ENCODE data around the gene CES4A.
A peak's percentile ranks its signal among the peaks of the same experiment; 100 is the strongest.
"Not testable (repeated sequence)": the region's sequence is repeated elsewhere in the genome, so short reads cannot be mapped to it uniquely, and the experiment has no call there.

The CES4A gene

DNA sequence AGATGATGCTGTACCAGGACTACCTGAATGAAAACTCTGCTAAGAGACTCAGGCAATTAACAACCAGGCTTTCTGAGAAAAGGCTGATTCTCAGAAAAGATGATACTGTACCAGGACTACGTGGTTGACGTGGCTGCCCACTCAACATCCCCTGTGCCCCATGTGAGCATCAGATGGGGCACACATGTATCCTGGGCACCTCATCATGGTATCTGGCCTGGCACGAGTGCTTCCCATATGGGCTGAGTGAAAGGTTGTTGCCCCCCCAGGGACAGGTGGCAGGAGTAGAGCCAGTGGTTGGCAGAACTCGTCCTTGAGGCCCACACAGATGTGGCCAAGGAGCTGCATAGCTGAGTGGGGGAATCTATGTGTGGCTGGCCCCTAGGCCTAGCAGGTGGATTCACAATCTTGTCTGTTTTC, 3.5 kb upstream of the CES4A start:
- DNase-seq (ENCODE audit: low read depth in 2 of 2): peak; percentile 55 to 68

DNA sequence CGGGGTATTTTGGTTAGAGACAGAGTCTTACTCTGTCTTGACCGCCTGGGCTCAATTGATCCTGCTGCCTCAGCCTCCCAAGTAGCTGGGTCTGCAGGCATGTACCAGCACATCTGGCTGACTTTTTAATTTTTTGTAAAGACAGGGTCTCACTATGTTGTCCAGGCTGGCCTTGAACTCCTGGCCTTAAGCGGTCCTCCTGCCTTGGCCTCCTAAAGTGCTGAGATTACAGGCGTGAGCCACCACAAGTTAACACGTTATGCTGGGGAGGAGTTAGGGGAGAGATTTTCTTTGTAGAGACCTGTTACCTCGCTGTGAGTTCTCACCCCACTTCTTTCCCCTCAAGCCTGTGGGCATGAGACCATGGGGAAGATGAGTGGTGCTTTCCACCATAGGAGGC, 1.8 kb upstream of the CES4A start:
- DNase-seq (ENCODE audit: low read depth in 2 of 2): no peak

- DNase-seq (ENCODE audit: low read depth in 2 of 2): no peak
Measured at GRCh38 chr16:66991545-66992077, 3.2 kb downstream of the CES4A start.

DNA sequence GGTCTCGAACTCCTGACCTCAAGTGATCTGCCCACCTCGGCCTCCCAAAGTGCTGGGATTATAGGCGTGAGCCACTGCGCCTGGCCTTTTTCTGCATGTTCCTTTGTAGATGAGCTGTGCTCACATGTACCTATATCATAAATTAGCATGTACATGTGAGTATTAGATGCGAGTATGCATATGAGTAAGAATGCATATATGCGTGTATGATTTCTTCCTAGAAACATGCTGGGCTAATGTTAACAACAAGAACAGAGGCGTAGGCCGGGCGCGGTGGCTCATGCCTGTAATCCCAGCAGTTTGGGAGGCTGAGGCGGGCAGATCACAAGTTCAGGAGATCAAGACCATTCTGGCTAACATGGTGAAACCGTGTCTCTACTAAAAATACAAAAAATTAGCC, 5.2 kb downstream of the CES4A start:
- DNase-seq (ENCODE audit: low read depth in 2 of 2): not testable (repeated sequence)

DNA sequence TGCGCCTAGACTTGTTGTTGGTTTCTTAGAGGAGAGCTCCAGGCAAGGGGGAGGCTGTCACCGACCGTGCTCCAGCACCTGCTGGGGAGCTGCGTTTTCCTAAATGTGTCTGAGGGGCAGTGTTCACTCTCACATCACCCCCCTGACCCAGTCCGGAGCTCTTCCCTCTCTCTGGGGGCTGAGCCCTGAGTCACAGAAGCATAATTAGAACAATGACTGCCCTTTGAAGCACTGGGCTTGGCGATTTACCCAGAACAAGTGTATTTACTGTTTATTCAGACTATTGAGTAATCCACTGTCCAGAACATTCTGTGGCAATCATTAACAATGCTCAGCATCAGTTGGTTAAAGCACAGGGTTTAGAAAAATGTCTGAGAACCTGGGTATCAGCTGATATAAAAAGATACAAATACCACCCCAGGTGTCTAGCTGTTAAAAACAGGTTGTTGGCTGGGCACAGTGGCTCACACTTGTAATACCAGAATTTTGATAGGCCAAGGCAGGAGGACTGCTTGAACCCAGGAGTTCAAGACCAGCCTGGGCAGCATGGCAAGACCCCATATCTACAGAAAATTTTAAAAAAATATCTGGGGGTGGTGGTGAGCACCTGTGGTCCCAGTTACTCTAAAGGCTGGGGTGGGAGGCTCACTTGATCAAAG, 8.1 kb downstream of the CES4A start:
- DNase-seq (ENCODE audit: low read depth in 2 of 2): no peak

- DNase-seq (ENCODE audit: low read depth in 2 of 2): no peak
Measured at GRCh38 chr16:66996983-66997358, 8.6 kb downstream of the CES4A start.

DNA sequence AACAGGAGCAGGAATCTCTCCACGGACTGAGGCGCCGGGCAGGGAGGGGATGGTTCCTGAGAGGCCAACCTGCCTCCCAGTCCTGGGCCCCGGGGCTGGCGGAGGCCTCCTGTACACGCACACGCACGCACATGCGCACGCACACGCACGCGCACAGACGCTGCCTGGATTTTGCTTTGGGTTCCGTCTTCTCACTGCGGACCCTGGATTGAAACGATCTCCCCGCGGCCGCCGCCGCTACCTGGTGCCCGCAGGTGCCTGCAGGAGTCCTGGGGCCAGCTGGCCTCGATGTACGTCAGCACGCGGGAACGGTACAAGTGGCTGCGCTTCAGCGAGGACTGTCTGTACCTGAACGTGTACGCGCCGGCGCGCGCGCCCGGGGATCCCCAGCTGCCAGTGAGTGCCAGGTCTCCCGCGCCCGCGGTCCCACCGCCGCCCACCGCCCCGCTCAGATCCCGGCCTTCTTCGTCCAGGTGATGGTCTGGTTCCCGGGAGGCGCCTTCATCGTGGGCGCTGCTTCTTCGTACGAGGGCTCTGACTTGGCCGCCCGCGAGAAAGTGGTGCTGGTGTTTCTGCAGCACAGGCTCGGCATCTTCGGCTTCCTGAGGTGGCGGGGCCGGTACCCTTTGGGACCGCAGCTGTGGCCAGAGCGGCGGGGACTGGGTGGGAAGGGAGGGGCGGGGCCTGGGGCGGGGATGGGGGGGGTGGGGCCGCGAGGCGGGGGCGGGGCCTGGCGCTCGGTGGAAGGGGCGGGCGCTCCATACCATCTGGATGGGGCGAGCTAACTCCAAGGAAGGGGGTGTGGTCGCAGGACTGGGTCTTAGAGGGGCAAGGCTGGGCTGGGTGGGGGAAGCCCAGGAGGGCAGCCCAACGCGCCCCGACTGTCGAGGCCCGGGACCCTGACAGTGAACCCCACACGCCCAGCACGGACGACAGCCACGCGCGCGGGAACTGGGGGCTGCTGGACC, 12.3 kb downstream of the CES4A start:
- peak in 1 of 2 donors; percentile 36 for DNase-seq (ENCODE audit: low read depth in 2 of 2)

DNA sequence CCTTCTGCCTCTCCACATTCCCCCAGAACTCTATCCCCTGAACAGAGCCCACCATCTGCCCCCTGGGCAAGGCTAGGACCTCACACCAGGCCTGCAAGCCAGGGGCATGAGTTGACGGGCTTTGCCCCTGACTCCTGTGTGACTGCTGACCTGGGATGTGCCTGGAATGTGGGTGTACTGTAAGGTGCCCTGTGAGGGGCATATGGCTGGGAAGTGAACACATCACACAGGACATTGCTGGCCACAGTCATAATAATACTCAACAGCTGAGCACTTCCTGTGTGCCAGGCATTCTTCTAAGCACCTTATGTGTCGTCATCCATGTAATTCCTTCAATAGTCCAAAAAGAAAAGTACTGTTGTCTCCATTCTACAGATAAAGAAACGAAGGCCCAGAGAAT, 13.3 kb downstream of the CES4A start:
- DNase-seq (ENCODE audit: low read depth in 2 of 2): no peak

DNA sequence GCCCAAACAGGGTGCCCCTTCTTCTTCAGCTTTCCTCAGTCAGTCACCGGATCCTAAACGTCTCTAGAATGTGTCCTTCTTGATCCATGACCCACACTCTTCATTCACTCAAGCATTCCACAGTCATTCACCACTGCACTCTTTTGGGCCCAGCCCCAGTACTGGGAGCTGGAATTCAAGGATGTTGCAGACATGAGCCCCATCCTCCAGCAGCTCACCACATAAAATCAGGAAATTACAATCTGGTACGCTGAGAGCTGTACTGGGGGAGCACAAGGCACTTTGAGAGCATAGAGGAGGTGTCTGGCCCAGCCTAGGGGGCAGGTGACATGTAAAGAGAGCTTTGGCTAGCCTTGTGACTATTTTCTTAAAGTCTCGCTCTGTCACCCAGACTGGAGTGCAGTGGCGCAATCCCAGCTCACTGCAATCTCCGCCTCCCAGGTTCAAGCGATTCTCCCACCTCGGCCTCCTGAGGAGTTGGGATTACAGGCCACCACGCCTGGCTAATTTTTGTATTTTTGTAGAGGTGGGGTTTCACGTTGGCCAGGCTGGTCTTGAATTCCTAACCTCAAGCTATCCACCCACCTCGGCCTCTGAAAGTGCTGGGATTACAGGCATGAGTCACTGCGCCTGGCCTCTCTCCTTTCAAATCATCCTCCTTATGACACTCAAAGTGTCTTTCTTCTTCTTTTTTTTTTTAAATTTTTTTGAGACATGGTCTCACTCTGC, 18.7 kb downstream of the CES4A start:
- no peak for DNase-seq (ENCODE audit: low read depth in 2 of 2)

DNA sequence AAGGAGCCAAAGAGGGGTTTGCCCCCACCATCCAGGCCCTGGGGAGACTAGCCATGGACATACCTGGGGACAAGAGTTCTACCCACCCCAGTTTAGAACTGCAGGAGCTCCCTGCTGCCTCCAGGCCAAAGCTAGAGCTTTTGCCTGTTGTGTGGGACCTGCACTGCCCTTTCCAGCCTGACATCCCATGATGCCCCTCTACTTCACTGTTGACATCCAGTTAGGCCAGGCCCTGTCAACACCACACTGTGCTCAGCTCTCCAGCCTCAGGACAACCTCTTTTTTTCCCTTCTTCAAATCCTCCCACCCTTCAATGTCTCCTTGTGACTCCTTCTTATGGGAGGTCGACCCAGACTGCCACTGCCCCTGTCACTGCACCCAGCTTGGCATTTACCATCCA, 20.8 kb downstream of the CES4A start:
- DNase-seq (ENCODE audit: low read depth in 2 of 2): no peak

DNA sequence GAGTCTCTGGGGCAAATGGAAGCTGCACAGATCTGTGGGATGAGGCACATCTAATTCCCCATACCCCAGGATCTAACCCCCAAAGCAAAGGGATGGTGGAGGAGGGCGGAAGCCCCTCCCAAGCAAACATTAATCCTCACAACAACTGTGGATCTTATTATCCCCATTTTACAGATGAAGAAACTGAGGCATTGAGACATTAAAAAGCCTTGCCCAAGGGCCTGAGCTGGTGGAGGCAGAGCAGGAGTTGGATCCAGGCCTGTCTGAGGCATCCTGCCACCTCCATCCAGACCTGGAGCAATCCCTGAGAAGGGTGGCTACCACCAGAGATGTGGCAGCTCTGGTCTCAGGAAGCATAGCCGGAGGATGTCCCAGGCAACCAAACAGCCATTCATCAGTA, 22.9 kb downstream of the CES4A start:
- no peak for DNase-seq (ENCODE audit: low read depth in 2 of 2)

DNA sequence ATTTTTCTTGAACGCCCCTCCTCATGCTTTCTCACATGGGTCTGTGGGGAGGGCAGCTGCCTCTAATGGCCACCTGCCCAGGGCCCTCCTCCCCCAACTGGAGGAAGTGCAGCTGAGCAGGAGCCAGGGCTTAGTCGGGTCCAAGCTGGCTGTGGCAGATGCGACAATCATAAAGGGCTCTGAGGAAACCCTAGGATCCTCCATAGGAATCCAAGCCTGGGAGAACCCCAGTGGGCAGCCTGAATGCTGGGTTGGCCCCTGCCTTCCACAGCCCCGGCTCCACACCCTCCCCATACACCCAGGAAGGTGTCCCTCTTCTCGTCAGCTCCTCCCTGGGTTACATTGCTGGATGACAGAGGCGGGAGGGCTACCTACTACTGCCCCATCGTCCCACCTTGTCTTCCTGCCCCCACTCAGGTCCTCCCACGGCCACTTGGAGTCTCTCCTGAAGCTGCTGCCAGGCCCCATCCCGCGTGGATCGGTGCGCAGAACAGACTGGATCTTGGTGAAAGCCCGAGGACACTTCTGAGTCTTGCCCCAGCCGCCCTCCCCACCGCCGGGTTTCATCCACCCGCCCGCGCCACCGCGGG, 24.9 kb downstream of the CES4A start:
- no peak for DNase-seq (ENCODE audit: low read depth in 2 of 2)

DNA sequence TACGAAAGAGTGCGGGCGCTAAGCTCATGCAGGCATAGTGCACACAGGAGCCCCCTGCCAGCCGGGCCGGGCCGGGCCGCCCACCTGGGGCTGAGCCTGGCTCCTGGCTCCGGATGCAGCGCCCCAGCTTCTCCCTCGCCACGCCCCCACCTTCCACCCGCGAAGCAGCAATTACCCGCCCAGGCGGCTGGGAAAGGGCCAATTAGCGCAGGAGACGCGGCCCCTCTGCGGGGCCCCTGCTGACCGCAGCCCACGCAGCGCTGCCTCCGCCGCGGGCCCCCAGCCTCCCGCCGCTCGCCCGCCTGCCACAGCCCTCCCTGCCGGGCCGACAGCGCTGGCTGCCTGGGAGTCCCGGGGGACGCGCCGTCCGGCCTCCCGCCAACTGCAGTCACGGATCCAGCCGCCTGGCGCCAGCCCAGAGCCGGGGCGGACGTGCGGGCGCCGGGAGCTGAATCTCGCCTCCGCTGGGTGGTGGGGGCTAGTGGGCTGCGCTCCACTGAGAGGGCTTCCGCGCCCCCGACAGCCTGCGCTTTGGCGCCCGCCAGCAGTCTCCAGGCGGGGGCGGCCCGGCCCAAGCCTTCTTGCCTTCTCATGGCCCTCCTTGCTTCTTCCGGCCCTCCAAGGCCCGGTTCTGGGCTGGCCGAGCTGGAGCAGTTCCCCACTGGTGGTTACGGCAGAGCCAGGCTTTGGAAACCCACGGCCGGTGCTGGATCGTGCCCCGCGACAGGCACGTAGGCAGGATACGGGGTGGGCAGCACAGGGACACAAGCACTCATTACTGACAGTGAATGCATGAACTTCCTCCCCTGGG, 25.6 kb downstream of the CES4A start:
- DNase-seq (ENCODE audit: low read depth in 2 of 2): peak; percentile 39 to 70

DNA sequence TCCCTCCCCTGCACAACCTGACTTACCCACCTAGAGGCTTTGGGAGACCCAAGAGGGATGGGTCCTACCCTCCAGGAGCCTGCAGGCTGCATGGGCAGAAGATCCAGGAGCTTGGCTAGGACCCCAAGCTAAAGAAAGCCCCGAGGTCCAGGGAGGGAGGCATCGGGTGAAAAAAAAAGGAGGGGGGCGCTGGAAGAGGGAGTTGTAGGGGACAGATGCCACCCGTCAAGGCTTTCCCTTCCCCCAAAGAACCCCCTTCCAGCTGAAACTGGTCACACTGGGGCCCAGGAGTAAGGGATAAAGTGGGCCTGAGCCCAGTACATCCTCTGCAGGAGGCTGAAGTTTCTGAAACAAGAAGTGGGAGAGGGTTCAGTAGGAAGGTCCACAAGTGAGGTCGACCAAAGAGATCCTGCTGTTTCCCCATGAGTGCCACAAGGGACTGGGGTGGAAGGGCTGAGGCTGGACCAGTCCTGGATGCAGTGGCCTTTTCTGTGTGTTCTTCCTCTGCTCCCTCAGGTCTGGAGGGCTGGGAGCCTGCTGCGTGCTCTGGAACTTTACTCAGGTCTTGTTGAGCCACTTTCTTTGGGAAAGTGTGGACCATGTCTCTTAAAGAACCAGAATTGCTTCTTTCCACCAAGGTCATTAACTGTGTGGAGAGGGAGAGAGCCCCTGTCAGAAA, 26.4 kb downstream of the CES4A start:
- DNase-seq (ENCODE audit: low read depth in 2 of 2): no peak

- DNase-seq (ENCODE audit: low read depth in 2 of 2): no peak
Measured at GRCh38 chr16:67015313-67015731, 26.9 kb downstream of the CES4A start.

GRCh38 chr16:67016143-67016542, 27.8 kb downstream of the CES4A start:
- DNase-seq (ENCODE audit: low read depth in 2 of 2): no peak

- no peak for DNase-seq (ENCODE audit: low read depth in 2 of 2)
Measured at GRCh38 chr16:67016681-67017420, 28.5 kb downstream of the CES4A start.

DNA sequence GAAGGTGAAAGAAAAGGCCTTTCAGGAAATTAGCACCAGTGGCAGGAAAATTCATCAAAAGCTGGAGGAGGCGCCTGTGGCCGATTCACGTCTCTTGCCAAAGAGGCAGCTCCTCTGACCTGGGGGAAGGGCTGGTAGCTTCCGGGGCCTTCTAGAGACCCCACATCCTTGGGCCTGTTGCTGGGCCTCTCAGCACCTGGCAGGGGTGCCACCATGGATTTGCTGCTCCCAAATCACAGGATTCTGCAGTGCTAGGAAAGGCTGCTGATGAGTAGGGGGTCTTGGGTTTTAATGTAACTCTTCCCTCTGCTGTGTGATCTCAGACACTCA, 29.0 kb downstream of the CES4A start:
- DNase-seq (ENCODE audit: low read depth in 2 of 2): no peak

- DNase-seq (ENCODE audit: low read depth in 2 of 2): peak; percentile 62 to 75
Measured at GRCh38 chr16:67017810-67018488, 29.6 kb downstream of the CES4A start.

Data from stimulated activated CD8-positive, alpha-beta memory T cell treated with anti-CD3 and anti-CD28 coated beads, Interleukin-7, amount 100 ng/mL, for 4 hours (primary cell).